NCI-H345 treated with DMSO at 0.1 percent for 48 hours (cell line): ENCODE results near the gene PLXNC1.
"Not testable (repeated sequence)": the region's sequence is repeated elsewhere in the genome, so short reads cannot be mapped to it uniquely, and the experiment has no call there.

Source experiments
- DNase-seq: peaks from one replicate; lab custom pipeline; 2025; ENCODE audit not compliant: unreplicated experiment; lab: John Stamatoyannopoulos, UW

Gene PLXNC1

DNA sequence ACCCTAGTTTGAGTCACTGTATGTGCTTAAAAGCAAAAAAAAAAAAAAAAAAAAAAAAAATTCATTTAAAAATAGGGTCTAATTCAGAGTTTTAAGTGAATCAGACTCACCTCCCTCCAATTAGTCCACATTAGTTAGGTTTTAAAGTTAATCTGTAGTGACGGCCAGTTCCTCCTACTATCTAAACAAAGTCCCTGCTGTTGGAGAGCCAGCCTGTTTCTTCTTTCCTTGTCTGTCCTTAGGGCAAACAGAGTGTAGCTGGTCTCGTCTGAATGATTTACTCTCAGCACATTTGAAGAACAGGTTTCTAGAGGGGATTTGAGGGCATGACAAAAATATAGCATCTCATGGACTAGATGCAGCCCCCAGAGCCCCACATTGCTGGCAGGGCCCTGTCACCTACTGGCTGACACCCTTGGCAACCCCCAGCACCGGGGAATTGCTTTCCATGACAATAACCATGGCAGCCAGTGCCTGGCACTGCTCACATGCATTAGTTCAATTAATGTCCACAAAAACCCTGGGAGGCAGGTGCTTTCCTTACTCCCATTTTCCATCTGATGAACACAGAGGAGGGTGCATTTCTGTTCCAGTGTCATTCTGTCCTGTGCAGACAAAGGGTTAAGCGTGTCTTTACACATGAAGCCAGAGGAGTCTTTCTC is 138.3 kb downstream of the PLXNC1 start:
- no peak for DNase-seq

DNA sequence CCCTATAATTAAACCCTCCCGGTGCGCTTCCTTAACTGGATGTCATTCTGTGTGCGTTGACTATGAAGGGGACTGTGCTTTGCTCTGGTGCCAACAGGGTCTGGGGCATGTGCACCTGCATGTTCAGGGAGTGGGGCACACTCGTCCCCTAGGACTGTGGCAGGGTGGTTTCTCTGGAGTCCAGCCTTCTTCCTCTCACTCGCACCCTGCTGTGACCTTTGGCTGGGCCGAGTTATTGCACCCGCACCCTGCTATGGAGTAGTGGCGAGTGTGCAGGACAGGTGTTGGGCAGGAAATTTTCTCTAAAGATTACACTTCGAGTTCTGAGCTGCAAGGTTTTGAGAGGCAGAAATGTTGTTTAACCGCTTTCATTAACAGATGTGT is 138.9 kb downstream of the PLXNC1 start:
- DNase-seq = peak; percentile 8

DNA sequence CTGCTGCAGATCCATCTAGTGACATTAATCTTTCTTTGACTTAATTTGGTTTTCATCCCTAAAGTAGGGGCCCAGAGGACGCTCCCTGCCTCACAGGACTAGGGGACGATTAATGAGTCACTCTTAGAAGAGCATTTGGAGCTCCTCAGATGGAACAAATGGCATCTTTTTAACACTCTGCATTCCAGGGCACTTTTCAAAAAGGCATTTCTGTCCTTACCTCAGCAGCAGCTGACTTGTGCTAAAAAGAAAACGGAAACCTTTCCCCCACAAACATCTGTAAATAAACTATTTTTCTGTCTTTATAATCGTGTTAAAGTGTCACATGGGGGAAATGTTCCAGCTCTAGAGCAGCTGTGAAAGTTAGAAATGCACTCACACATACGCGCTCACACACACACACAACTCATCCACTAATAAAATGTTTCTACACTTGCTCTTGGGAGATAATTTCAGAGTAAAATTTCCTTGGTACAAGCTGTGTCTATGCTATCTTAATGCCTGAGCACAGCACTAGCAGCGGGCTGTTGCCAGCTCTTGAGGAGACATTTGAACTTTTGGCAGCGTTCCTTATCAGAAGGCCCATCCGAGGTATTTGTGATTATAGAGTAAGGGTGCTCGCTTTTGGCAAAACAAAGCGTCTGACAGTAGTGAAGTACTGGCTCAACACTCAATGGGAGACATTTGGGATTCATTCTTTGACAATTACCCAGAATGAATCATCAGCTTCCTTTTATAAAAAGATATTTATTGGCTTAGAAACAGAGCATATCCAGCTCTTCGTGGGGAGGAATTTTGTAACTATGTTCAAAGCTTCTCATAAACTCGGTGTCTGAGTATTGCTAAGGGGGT is 141.3 kb downstream of the PLXNC1 start:
- no peak for DNase-seq

DNA sequence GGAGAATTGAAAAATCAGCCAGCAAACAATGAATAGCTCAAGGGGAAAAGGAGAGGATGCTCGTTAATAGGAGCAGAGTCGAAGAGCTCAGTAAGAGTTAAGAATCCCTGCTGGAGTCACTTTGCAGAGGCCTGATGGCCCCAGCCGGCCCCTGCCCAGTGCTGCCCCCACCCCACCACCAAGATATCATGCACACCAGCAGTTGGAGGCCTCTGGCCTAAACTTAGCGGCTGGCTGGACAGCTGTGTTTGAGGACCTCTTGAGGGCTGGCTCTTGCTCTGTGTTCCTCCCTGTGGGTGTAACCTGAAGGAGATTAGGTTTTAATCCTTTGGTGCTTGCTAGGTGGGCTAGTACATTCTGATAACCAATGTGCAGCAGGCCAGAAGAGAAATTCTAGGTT is 142.0 kb downstream of the PLXNC1 start:
- DNase-seq = no peak

DNA sequence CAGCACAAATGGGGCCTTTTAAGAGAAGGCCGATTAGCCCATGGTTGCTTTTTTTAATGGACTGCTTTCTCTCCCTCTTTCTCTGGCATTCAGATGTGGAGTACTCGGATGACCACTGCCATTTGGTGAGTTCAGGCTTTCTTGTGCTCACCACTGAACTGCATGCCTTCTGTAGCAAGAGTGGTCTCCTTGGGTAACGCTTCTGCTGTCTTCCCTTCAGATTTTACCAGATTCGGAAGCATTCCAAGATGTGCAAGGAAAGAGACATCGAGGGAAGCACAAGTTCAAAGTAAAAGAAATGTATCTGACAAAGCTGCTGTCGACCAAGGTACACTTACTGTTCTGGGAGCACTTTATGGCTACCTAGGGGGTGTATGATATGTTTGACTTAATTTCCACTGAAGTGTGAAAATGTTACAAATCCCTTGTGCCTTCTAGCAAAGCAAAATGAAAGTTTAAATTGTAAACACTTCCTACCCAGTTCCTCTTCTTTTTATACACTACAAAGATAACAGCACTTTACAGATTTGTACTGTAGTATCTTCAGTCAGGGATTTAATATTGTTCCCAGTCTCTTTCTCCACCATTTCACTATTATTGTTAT is 148.8 kb downstream of the PLXNC1 start:
- DNase-seq = no peak

DNA sequence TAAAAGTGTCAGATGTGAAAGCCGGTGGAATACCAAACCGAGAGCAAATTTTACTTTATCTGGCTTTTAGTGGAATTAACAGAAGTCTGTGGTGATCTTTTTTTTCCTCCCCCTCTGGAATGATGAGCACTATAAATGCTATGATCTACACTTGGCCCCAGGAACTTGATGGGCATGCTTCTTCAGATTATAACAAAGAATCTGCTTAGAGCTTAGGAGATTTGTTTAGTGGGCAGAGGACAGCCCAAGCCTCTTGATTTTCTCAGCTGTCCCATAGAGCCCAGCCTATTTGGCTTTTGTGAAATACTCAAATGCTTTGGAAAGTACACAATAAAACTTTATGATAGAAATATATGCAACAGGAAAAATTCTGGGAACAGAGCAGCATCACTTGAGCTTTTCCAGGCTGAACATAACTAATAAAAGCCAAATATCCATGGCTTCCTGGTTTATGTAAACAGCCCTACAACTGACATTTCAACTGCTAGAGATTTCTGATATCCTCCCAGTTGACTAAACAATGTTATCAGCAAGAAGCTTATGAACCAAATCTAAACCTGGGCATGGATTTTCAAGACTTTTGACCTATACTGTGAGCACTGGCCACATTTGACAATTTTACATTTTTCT is 149.6 kb downstream of the PLXNC1 start:
- no peak for DNase-seq

DNA sequence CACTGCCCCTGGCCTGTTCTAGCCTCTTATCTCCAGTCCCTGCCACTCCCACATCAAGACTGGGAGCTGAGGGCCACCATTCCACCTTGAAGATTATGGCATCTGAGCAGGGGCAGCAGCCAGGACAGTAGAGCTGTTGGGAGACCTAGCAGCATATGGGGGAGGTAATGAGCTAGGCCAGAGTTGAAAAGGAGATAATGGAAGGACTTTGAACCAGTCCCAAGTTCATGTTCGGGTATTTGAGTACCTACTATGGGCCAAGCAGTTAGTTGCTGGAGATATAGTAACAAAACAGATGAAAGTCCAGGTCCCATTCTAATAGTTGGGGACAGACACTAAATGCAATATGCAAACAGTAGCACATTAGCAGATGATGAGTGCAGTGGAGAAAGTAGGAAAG is 151.5 kb downstream of the PLXNC1 start:
- DNase-seq = no peak

DNA sequence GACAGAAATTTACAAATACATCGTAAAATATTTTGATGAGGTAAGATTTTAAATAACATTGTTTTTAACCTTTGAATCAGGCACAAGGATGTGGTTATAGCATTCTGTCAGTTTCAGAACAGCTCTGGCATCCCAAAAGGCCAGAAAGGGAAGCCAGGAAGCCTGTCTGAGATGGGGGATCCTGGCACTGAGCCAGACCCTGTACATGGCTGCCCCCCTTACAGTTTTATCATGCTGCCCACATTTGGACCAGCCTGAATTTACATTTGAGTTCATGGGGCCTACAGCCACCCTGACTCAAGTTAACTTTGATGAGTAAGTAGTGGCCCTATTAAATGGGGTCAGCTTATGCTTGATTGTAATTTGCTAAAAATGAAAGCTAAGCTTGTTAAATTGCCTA is 155.6 kb downstream of the PLXNC1 start:
- DNase-seq = no peak

DNA sequence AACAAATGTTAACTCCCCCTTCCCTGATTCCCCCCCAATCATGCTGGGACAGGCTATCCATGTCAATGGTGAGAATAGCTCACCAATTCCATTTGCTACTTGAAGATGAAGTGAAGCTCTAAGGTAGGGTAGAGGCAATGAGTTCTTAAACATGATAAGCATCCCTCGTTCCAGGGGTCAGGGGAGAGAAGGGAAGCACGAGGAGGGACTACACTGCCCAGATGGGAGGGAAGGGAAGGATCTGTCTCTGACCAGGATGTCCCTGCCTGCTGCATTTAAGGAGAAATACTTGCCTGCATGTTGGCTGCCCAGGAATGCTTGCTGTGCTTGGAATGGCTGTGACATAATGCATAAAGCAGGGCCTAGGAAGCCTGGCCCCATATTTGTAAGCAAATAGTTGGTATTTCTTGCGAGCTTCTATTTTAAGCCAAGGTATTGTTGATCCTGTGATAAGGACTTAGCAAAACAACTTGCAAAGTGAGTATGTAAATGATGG is 156.2 kb downstream of the PLXNC1 start:
- no peak for DNase-seq

DNA sequence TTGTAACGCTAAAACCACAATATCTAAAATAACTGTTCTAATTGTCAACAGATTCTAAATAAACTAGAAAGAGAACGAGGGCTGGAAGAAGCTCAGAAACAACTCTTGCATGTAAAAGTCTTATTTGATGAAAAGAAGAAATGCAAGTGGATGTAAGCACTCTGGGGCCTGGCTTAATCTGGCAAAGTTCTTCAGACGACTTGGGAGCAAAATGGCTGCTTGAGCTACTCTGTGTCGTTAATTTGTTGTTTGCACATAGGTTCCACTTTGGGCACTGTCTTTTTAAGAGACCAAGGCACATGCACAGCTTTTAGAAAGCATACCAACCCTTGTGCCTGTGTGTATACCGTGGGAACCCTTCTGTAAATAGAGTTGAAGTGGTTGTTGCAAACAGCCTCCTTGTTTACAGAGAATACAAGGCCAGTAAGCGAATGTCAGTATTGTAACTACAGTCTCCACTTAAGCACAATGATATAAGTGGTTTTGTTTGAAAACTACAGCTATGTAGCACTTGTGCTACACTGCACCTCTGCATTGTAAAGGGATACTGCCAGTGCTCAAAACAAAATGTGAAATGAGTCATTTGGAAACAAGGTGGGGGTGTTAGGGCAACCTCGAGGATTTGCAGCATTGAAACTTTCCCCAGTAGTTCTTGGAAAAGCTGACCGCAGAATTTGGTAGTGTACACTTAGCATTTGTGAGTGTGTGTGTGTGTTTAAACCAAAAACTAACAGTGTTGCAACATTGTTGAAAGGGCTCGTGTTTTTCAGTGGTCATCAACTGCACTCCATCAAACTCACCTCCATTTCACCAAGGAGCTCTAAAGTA is 157.0 kb downstream of the PLXNC1 start:
- peak; percentile 88 for DNase-seq

DNA sequence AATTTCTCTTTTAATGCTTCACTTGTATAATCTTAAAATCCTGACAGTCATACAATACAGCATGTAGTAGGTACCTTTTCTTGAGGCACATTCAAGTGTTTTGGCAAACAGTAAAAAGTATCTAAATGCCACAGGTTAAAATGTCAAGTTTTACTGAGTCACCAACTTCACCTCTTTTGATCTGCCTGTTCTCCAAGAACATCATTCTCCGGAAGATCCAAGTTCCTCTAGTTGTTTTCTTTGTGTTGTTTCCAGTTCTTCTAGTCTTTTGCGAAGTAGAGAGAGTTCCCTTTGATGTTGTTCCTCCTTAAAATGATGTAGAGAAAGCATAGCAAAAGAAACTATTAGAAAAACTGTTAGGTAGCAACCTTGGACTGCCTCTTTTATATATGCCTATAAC is 160.2 kb downstream of the PLXNC1 start:
- no peak for DNase-seq

DNA sequence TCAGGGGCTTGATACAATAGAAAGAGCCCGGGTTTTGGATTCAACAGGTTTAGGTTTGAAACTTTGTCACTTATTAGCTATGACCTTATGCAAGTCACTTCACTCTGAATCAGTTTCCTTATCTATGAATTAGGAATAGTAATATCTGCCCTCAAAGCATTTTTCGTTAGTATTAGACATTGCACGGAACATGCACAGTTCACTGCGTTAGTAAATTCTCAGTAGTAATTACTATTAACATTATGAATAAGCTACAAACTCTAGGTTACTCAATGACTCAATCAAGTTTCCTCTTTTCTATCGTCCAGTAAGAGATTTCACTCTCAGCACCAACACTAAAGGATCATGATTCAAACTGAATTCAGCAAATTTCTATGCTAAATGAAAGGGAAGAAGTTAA is 161.0 kb downstream of the PLXNC1 start:
- DNase-seq = no peak

DNA sequence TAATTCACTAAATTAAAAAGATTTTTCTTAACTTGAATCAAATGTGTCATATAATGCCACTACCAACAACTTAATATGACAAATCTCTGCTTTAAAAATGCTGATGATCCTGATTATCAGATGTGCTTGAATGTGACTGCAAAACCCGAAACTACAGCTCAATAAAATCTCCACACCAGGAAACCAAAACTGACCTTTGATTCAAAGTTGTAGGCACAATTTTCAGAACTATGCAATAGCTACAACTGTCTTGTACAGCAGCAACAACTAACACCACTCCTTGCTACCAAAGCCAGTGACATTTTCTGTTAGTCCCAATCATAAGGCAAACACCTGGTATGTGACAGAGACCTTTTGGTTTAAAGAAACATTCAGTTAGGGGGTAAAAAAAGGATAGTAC is 164.0 kb downstream of the PLXNC1 start:
- no peak for DNase-seq

DNA sequence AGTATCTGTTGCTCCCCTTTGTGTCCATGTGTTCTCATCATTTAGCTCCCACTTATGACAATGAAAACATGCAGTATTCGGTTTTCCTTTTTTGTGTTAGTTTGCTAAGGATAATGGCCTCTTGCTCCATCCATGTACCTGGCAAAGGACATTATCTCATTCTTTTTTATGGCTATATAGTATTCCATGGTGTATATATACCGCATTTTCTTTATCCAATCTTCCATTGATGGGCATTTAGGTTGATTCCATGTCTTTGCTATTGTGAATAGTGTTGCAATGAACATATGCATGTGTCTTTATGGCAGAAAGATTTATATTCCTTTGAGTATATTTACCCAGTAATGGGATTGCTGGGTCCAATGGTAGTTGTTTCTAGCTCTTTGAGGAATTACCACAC is 168.2 kb downstream of the PLXNC1 start:
- not testable (repeated sequence) for DNase-seq

DNA sequence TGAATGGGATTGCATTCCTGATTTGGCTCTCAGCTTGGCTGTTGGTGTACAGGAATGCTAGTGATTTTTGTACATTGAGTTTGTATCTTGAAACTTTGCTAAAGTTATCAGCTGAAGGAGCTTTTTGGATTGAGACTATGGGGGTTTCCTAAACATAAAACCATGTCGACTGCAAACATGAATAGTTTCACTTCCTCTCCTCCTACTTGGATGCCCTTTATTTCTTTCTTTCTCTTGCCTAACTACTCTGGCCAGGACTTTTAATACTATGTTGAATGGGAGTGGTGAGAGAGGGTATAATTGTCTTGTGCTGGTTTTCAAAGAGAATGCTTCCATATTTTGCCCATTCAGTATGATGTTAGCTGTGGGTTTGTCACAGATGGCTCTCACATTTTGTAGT is 169.8 kb downstream of the PLXNC1 start:
- DNase-seq = no peak

DNA sequence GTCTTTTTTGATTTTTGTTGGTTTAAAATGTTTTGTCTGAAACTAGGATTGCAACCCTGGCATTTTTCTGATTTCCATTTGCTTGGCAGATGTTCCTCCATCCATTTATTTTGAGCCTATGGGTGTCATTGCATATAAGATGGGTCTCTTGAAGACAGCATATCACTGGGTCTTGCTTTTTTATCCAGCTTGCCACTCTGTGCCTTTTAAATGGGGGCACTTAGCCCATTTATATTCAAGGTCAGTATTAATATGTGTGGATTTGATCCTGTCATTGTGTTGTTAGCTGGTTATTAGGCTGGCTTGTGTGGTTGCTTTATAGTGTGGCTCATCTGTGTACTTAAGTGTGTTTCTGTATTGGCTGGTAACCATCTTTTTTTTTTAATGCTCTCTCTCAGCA is 171.7 kb downstream of the PLXNC1 start:
- no peak for DNase-seq

DNA sequence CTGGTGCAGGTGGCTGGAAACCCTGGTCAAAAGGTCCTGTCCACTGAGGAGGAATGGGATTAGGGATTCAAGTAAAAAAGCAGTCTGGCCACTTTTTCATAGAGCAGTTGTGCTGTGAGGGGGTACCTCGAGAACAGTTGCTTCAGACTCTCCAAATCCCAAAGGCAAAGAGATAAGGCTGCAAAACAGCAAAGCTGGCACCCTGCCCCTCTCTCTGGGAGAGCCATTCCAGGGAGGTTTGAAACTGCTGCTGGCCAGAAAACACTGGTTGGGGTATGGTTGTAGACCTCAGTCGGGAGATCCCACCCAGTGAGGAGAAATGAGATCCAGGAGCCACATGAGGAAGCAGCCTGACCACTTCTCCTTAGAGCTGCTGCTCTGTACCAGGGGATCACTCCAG is 174.0 kb downstream of the PLXNC1 start:
- no peak for DNase-seq

DNA sequence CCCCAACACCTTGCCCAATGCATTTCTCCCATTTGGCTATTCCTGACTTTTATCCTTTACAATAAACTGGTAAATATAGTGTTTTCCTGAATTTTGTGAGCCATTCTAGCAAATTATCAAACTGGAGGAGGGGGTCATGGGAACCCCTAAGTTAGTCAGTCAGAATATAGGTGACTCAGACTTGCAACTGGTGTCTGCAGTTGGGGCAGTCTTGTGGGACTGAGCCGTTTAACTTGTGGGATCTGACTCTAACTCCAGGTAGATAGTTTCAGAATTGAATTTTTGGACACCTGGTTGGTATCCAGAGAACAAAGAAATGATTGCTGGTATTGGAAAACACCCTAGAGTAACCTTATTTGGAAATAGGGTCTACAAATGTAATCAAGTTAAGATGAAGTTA is 177.9 kb downstream of the PLXNC1 start:
- no peak for DNase-seq

DNA sequence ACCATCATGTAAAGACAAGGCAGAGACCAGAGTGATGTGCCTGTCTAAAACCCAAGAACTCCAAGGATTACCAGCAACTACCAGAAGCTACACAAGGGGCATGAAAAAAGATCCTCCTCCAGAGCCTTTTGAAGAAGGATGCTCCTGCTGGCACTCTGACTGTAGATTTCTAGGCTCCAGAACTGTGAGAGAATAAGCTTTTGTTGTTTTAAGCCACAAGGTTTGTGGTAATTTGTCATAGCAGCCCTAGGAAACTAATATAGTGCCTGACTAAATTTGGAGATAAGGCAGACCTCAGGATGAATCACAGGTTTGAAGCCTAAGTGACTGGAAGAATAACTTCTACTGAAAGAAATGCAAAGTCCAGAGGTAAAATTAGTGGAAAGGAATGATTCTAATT is 178.3 kb downstream of the PLXNC1 start:
- no peak for DNase-seq

DNA sequence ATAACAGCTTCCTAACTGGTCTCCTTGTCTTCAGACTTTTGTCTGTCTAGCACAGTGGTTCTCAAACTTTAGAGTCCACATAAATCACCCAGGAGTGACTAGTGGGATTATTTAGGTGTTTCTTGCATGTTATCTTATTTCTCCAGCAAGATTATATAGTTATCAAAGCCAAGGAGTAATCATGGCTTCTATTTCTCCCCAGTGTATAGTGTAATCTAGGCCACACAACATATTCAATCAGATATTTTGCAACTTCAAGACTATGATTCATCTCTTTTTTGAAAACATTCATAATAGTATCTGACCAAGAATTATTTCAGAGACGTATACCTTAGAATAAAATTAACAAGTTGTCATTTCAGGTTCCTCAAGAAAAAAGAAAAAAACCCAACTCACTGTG is 179.4 kb downstream of the PLXNC1 start:
- DNase-seq = no peak

DNA sequence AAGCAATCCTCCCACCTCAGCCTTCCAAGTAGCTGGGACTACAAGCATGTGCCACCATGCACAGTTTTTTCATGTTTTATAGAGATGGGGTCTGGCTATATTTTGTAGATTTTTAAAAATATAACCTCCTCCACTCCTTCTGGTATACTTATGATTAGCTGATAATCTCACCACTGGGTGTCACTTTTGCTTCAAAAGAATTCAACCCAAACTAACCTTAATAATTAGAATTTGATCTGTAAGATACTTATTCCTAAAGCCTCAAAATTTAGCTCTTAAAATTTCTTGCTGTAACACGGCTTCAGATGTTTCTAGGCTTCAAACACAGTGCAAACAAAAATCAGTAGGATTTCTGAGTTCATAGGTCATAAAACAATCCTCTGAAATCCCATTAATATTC is 181.0 kb downstream of the PLXNC1 start:
- DNase-seq = no peak
